ES-I3 (cell line): ENCODE data around the gene SYTL3.
"Not testable (repeated sequence)": the region's sequence is repeated elsewhere in the genome, so short reads cannot be mapped to it uniquely, and the experiment has no call there.

Experiments used
- H3K36me3 ChIP-seq: 2 replicates; pipeline ENCODE4 v1.6.1; 2013; ENCODE audit warnings: mild to moderate bottlenecking, low read length, control low read depth, moderate library complexity; ENCODE audit not compliant: insufficient read depth
- H3K4me1 ChIP-seq: 2 replicates; pipeline ENCODE4 v1.6.1; 2013; ENCODE audit warnings: mild to moderate bottlenecking, control low read depth, low read length; ENCODE audit not compliant: insufficient read depth
- H3K9ac ChIP-seq: 2 replicates; pipeline ENCODE4 v1.6.1; 2013; ENCODE audit warnings: low read depth, mild to moderate bottlenecking, low read length, moderate library complexity
- H3K9me3 ChIP-seq: 2 replicates; pipeline ENCODE4 v1.6.1; 2013; ENCODE audit warnings: mild to moderate bottlenecking, low read length, moderate library complexity; ENCODE audit not compliant: control insufficient read depth, insufficient read depth

The SYTL3 gene

GRCh38 chr6:158629367-158630221, 20.3 kb upstream of the SYTL3 start:
- H3K9me3 ChIP-seq, result no peaks in the 10 kb centered on the region
- H3K9ac ChIP-seq, result no peak overlapping the region
- H3K36me3 ChIP-seq, result peaks cover 22% of the 10 kb centered on the region
- H3K4me1 ChIP-seq, result peaks cover 6% of the 10 kb centered on the region

- Histone ChIP-seq H3K4me1 (peaks cover 6% of the 10 kb centered on the region), H3K9ac (no peak overlapping the region), H3K9me3 (no peaks in the 10 kb centered on the region), H3K36me3 (peaks cover 20% of the 10 kb centered on the region)
Observed at GRCh38 chr6:158630938-158631616, 18.8 kb upstream of the SYTL3 start.

- peaks cover 18% of the 10 kb centered on the region for H3K36me3 ChIP-seq
- peaks cover 6% of the 10 kb centered on the region for H3K4me1 ChIP-seq
- no peak overlapping the region for H3K9ac ChIP-seq
Observed at GRCh38 chr6:158631678-158632537, 17.9 kb upstream of the SYTL3 start.

GRCh38 chr6:158632538-158633119, 17.2 kb upstream of the SYTL3 start:
- H3K4me1 ChIP-seq, H3K9me3 ChIP-seq, H3K9ac ChIP-seq: not testable (repeated sequence)
- H3K36me3 ChIP-seq, result peaks cover 18% of the 10 kb centered on the region

More at GRCh38 chr6:158631678-158632537, 17.9 kb upstream of the SYTL3 start:
- no peaks in the 10 kb centered on the region for H3K9me3 ChIP-seq

- peaks cover 18% of the 10 kb centered on the region for H3K36me3 ChIP-seq
- H3K4me1 ChIP-seq, result peaks cover 6% of the 10 kb centered on the region
- H3K9me3 ChIP-seq, result no peaks in the 10 kb centered on the region
- H3K9ac ChIP-seq, result no peak overlapping the region
Observed at GRCh38 chr6:158633127-158633526, 16.7 kb upstream of the SYTL3 start.

DNA sequence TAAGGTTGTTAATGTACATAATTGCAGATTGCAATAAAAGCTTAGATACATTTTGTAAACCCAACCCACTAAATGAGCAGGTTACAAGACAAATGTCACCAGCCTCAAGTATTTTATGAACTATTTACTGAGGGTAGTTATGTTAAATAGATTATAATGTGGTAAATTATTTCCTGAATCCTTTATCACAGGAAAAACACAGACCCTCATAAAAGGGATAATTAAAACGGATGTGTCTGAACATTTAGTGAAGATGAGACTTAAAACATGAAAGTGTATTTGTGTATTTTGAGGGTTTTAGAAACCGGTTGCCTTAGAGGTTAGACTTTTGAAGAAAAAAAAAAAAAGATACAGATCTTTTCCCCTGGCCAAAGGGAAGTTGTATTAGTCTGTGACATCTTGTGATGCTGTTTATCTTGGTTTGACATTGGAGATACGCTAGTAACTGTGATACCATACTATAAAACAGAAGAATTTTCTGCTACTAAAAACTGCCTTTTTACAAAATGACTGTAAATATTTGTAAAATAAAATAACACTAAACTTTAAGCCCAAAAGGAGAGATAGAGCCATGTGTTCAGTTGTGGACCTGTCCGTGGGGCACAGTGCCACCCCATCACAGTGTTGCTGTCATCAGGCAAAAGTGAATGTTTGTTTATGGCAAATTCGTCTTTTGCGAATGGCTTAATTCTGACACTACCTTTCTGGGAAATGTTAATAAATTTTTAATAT, 15.0 kb upstream of the SYTL3 start:
- H3K4me1 ChIP-seq, result no peaks in the 10 kb centered on the region; the same call in 1 of the 2 replicates
- H3K36me3 ChIP-seq, result peaks cover 15% of the 10 kb centered on the region
- no peaks in the 10 kb centered on the region for H3K9me3 ChIP-seq
- H3K9ac ChIP-seq, result no peak overlapping the region

- no peaks in the 10 kb centered on the region; the same call in 1 of the 2 replicates for H3K4me1 ChIP-seq
- H3K36me3 ChIP-seq, result peaks cover 9% of the 10 kb centered on the region; the same call in 1 of the 2 replicates
Observed at GRCh38 chr6:158635427-158636073, 14.3 kb upstream of the SYTL3 start.

DNA sequence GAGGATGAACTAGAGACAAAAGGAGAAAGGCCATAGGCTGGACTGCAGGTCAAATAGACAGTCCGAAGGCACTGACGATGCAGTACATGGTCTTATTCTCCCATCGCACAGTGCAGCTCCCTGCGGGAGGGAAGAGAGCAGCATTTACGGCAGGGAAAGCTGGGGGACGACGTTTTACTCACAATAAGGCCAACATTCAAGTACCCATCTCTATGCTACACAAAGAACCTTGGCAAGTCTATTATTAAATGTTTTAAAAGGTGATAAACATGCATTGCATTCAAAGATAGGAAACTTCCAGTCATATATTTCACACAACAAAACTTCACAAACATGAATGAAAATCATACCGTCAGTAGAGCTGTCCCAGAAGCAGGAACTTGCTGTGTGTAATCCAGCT, 13.1 kb upstream of the SYTL3 start:
- Histone ChIP-seq H3K4me1 (no peaks in the 10 kb centered on the region), H3K36me3 (peaks cover 6% of the 10 kb centered on the region; the same call in 1 of the 2 replicates), H3K9ac (no peak overlapping the region), H3K9me3 (no peaks in the 10 kb centered on the region)

More at GRCh38 chr6:158635427-158636073, 14.3 kb upstream of the SYTL3 start:
- Histone ChIP-seq H3K9ac (no peak overlapping the region), H3K9me3 (no peaks in the 10 kb centered on the region)

- Histone ChIP-seq H3K9ac (no peak overlapping the region), H3K36me3 (peaks cover 3% of the 10 kb centered on the region), H3K9me3 (no peaks in the 10 kb centered on the region), H3K4me1 (peaks cover 5% of the 10 kb centered on the region)
Observed at GRCh38 chr6:158638324-158638854, 11.5 kb upstream of the SYTL3 start.

- peaks cover 5% of the 10 kb centered on the region for H3K4me1 ChIP-seq
- H3K36me3 ChIP-seq, result peaks cover 3% of the 10 kb centered on the region
- no peak overlapping the region for H3K9ac ChIP-seq
- no peaks in the 10 kb centered on the region for H3K9me3 ChIP-seq
Observed at GRCh38 chr6:158639056-158639455, 10.8 kb upstream of the SYTL3 start.

- Histone ChIP-seq H3K36me3 (no peaks in the 10 kb centered on the region; the same call in 1 of the 2 replicates), H3K9ac (no peak overlapping the region), H3K4me1 (peaks cover 5% of the 10 kb centered on the region), H3K9me3 (no peaks in the 10 kb centered on the region)
Observed at GRCh38 chr6:158640519-158640918, 9.3 kb upstream of the SYTL3 start.

DNA sequence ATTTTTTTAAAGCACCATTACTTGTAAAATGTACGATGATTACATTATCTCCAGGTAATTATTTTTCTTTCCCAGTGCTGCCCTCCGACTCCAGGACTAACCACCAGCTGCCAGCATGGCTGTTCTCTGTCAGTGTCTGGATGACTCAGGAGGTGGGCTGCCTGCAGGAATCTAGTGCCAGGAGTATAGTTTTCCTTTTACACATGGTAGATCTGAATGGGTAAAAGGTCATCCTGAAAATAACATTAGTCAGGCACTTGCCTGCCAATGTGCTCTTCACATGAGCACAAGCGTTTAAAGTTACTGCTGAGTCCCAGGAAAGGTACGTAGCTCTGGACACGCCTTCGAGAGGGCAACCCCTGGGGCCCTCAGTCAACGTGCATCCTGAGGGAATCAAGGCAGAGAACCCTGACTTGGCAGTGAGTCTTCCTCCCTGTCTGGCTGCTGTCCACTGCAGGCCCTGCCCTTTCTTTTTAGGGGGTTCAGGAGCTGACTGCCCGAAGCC, 7.7 kb upstream of the SYTL3 start:
- Histone ChIP-seq H3K9me3 (no peaks in the 10 kb centered on the region), H3K36me3 (no peaks in the 10 kb centered on the region; the same call in 1 of the 2 replicates), H3K4me1 (peaks cover 5% of the 10 kb centered on the region), H3K9ac (no peak overlapping the region)

DNA sequence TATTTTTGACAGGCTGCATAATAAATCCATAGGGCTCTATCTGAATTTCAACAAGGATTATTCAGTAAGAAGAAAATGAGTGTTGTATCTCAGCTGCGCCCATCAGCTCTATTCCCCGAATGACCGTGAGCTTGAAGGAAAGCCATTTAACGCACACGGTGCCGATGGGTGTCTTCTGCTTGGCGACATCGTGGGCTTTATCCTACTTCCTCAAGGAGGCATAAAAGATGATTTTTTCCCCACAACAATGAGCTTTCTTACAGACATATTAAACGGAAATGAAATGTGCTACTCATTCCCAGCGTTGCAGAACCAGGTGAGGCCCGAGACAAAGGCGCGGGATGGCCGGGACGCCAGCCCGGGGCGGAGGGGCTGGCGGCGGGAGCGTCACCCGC, 6.0 kb upstream of the SYTL3 start:
- no peaks in the 10 kb centered on the region; the same call in 1 of the 2 replicates for H3K36me3 ChIP-seq
- peak overlapping the region; percentile 93 for H3K9ac ChIP-seq
- peaks cover 5% of the 10 kb centered on the region for H3K4me1 ChIP-seq
- H3K9me3 ChIP-seq, result no peaks in the 10 kb centered on the region
